Activated T-helper 2 cell treated with anti-CD3 and anti-CD28 coated beads, Interferon-gamma antibody, Interleukin-2, Interleukin-4, amounts not matched to agents 10 μg/mL and 5 μg/mL and 100 μg/mL, durations not matched to agents 14 hours and 24 hours and 36 hours (primary cell): ENCODE data around the gene GAN. TPM values are rescaled to one million over a fixed set of nuclear protein-coding genes. Genes with fewer than 3 reads are reported as not detected.
"Not testable (repeated sequence)": the region's sequence is repeated elsewhere in the genome, so short reads cannot be mapped to it uniquely, and the experiment has no call there.

Experiments
- DNase-seq: peaks from one replicate; pipeline ENCODE4 v3.0.0; 2021; ENCODE audit warnings: low spot score
- H3K27ac Mint-ChIP-seq: one replicate; pipeline ENCODE4 v1.8.0; 2021; ENCODE audit warnings: mixed read lengths
- H3K27me3 Mint-ChIP-seq: one replicate; pipeline ENCODE4 v1.8.0; 2021; ENCODE audit warnings: low read depth, mixed read lengths
- H3K36me3 Mint-ChIP-seq: one replicate; pipeline ENCODE4 v1.8.0; 2021; ENCODE audit warnings: low read depth, mixed read lengths
- H3K4me1 Mint-ChIP-seq: one replicate; pipeline ENCODE4 v1.8.0; 2021; ENCODE audit warnings: low read depth, mixed read lengths
- H3K4me3 Mint-ChIP-seq: one replicate; pipeline ENCODE4 v1.8.0; 2021; ENCODE audit warnings: low read depth, mild to moderate bottlenecking, moderate library complexity, mixed read lengths
- H3K9me3 Mint-ChIP-seq: one replicate; pipeline ENCODE4 v1.8.0; 2021; ENCODE audit warnings: mixed read lengths
- intact Hi-C: fragments of 100-400 bp; cut with micrococcal nuclease; formaldehyde crosslinking; loops from one replicate; pipeline ENCODE4 v1.15.1; 2023
- total RNA-seq: library from RNA; stranded (reverse); gene quantifications from 2 replicates; pipeline ENCODE4 v1.2.3, GENCODE V29; 2022

GAN gene
- total RNA-seq, 1 donor from 2014 or later: 14.6 TPM

- H3K9me3 Mint-ChIP-seq: peaks cover 17% of the 10 kb centered on the region
- no peaks in the 10 kb centered on the region for H3K27me3 Mint-ChIP-seq
- DNase-seq: no peak
- H3K4me1 Mint-ChIP-seq: peaks cover 8% of the 10 kb centered on the region
- intact Hi-C loops: no loop called here
- no peak overlapping the region for H3K4me3 Mint-ChIP-seq
- H3K27ac Mint-ChIP-seq: peak overlapping the region; percentile 17
- peaks cover 8% of the 10 kb centered on the region for H3K36me3 Mint-ChIP-seq
Observed at GRCh38 chr16:81337097-81337496, 22.3 kb downstream of the GAN start.

GRCh38 chr16:81345172-81345571 lies 30.4 kb downstream of the GAN start:
- intact Hi-C loops, DNase-seq, H3K27ac Mint-ChIP-seq, H3K4me3 Mint-ChIP-seq, H3K27me3 Mint-ChIP-seq, H3K4me1 Mint-ChIP-seq: not testable (repeated sequence)
- Mint-ChIP-seq H3K36me3 (peaks cover 13% of the 10 kb centered on the region), H3K9me3 (peaks cover 62% of the 10 kb centered on the region)

GRCh38 chr16:81347425-81347824 lies 32.7 kb downstream of the GAN start:
- Mint-ChIP-seq H3K4me1 (peaks cover 3% of the 10 kb centered on the region), H3K4me3 (no peak overlapping the region), H3K36me3 (peaks cover 19% of the 10 kb centered on the region), H3K9me3 (peaks cover 47% of the 10 kb centered on the region), H3K27ac (no peak overlapping the region), H3K27me3 (no peaks in the 10 kb centered on the region)
- intact Hi-C loops: no loop called here
- DNase-seq: no peak

- Mint-ChIP-seq H3K9me3 (peaks cover 29% of the 10 kb centered on the region), H3K4me3 (no peak overlapping the region), H3K27ac (no peak overlapping the region), H3K36me3 (peaks cover 33% of the 10 kb centered on the region), H3K4me1 (peaks cover 13% of the 10 kb centered on the region), H3K27me3 (no peaks in the 10 kb centered on the region)
- no peak for DNase-seq
- intact Hi-C loops: loop anchor here (10.0 kb wide), 1 partner anchor 85 kb away; no protein-coding TSS in a partner anchor
Observed at GRCh38 chr16:81349608-81350305, 35.0 kb downstream of the GAN start.

GRCh38 chr16:81350306-81350615 lies 35.5 kb downstream of the GAN start:
- Mint-ChIP-seq H3K27ac (no peak overlapping the region), H3K27me3 (no peaks in the 10 kb centered on the region), H3K9me3 (peaks cover 29% of the 10 kb centered on the region), H3K4me1 (peaks cover 13% of the 10 kb centered on the region), H3K36me3 (peaks cover 33% of the 10 kb centered on the region), H3K4me3 (no peak overlapping the region)
- intact Hi-C loops: loop anchor here (10.0 kb wide), 1 partner anchor 85 kb away; no protein-coding TSS in a partner anchor
- no peak for DNase-seq

GRCh38 chr16:81353895-81354294 lies 39.1 kb downstream of the GAN start:
- Mint-ChIP-seq H3K27ac (peak overlapping the region; percentile 37), H3K4me3 (no peak overlapping the region), H3K9me3 (no peaks in the 10 kb centered on the region), H3K27me3 (no peaks in the 10 kb centered on the region), H3K4me1 (peaks cover 13% of the 10 kb centered on the region), H3K36me3 (peaks cover 31% of the 10 kb centered on the region)
- no peak for DNase-seq
- intact Hi-C loops: loop anchor here (10.0 kb wide), 1 partner anchor 89 kb away; no protein-coding TSS in a partner anchor

- Mint-ChIP-seq H3K9me3 (no peaks in the 10 kb centered on the region), H3K27ac (no peak overlapping the region), H3K4me1 (peaks cover 10% of the 10 kb centered on the region), H3K27me3 (no peaks in the 10 kb centered on the region), H3K36me3 (peaks cover 46% of the 10 kb centered on the region), H3K4me3 (no peak overlapping the region)
- intact Hi-C loops: loop anchor here (2.0 to 10.0 kb wide), 2 partner anchors 43 to 93 kb away; partner anchors contain the start of gene GAN
- no peak for DNase-seq
Observed at GRCh38 chr16:81357711-81358260, 43.0 kb downstream of the GAN start.

- Mint-ChIP-seq H3K4me3 (no peak overlapping the region), H3K36me3 (peaks cover 42% of the 10 kb centered on the region), H3K4me1 (peaks cover 5% of the 10 kb centered on the region), H3K9me3 (no peaks in the 10 kb centered on the region), H3K27me3 (no peaks in the 10 kb centered on the region), H3K27ac (no peak overlapping the region)
- no peak for DNase-seq
- intact Hi-C loops: loop anchor here (2.0 to 10.0 kb wide), 2 partner anchors 44 to 94 kb away; partner anchors contain the start of gene GAN
Observed at GRCh38 chr16:81358860-81359259, 44.1 kb downstream of the GAN start.

GRCh38 chr16:81360135-81360534 lies 45.4 kb downstream of the GAN start:
- Mint-ChIP-seq H3K4me1 (peaks cover 2% of the 10 kb centered on the region), H3K27me3 (no peaks in the 10 kb centered on the region), H3K27ac (no peak overlapping the region), H3K4me3 (no peak overlapping the region), H3K9me3 (no peaks in the 10 kb centered on the region), H3K36me3 (peaks cover 44% of the 10 kb centered on the region)
- DNase-seq: no peak
- intact Hi-C loops: no loop called here

- intact Hi-C loops: loop anchor here (1.0 to 5.0 kb wide), 3 partner anchors 37 to 373 kb away; no protein-coding TSS in a partner anchor
- DNase-seq: no peak
- Mint-ChIP-seq H3K4me1 (peaks cover 6% of the 10 kb centered on the region), H3K27ac (no peak overlapping the region), H3K36me3 (peaks cover 41% of the 10 kb centered on the region), H3K27me3 (no peaks in the 10 kb centered on the region), H3K9me3 (no peaks in the 10 kb centered on the region), H3K4me3 (no peak overlapping the region)
Observed at GRCh38 chr16:81365731-81366130, 51.0 kb downstream of the GAN start.

GRCh38 chr16:81366316-81366932 lies 51.7 kb downstream of the GAN start:
- no peak for DNase-seq
- Mint-ChIP-seq H3K9me3 (no peaks in the 10 kb centered on the region), H3K27ac (no peak overlapping the region)

GRCh38 chr16:81367821-81368220 lies 53.1 kb downstream of the GAN start:
- H3K36me3 Mint-ChIP-seq: peaks cover 33% of the 10 kb centered on the region
- peaks cover 7% of the 10 kb centered on the region for H3K4me1 Mint-ChIP-seq
- DNase-seq: no peak
- intact Hi-C loops: loop anchor here (5.0 kb wide), 1 partner anchor 34 kb away; no protein-coding TSS in a partner anchor
- no peaks in the 10 kb centered on the region for H3K9me3 Mint-ChIP-seq
- H3K27ac Mint-ChIP-seq: no peak overlapping the region
- H3K27me3 Mint-ChIP-seq: no peaks in the 10 kb centered on the region
- no peak overlapping the region for H3K4me3 Mint-ChIP-seq

More at GRCh38 chr16:81366316-81366932, 51.7 kb downstream of the GAN start:
- H3K4me1 Mint-ChIP-seq: peaks cover 7% of the 10 kb centered on the region
- no peak overlapping the region for H3K4me3 Mint-ChIP-seq
- H3K27me3 Mint-ChIP-seq: no peaks in the 10 kb centered on the region
- peaks cover 42% of the 10 kb centered on the region for H3K36me3 Mint-ChIP-seq
- intact Hi-C loops: loop anchor here (1.0 to 5.0 kb wide), 3 partner anchors 36 to 372 kb away; no protein-coding TSS in a partner anchor
